GM19328 (cell line): ENCODE data around the gene HNRNPM.
"Not testable (repeated sequence)": the region's sequence is repeated elsewhere in the genome, so short reads cannot be mapped to it uniquely, and the experiment has no call there.

Experiments used
- ATAC-seq: cut with Tn5 transposase; IDR thresholded peaks from one replicate; pipeline ENCODE4 v1.9.1; 2021; ENCODE audit warnings: mild to moderate bottlenecking, moderate library complexity; ENCODE audit not compliant: unreplicated experiment

HNRNPM gene, protein sequence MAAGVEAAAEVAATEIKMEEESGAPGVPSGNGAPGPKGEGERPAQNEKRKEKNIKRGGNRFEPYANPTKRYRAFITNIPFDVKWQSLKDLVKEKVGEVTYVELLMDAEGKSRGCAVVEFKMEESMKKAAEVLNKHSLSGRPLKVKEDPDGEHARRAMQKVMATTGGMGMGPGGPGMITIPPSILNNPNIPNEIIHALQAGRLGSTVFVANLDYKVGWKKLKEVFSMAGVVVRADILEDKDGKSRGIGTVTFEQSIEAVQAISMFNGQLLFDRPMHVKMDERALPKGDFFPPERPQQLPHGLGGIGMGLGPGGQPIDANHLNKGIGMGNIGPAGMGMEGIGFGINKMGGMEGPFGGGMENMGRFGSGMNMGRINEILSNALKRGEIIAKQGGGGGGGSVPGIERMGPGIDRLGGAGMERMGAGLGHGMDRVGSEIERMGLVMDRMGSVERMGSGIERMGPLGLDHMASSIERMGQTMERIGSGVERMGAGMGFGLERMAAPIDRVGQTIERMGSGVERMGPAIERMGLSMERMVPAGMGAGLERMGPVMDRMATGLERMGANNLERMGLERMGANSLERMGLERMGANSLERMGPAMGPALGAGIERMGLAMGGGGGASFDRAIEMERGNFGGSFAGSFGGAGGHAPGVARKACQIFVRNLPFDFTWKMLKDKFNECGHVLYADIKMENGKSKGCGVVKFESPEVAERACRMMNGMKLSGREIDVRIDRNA

DNA sequence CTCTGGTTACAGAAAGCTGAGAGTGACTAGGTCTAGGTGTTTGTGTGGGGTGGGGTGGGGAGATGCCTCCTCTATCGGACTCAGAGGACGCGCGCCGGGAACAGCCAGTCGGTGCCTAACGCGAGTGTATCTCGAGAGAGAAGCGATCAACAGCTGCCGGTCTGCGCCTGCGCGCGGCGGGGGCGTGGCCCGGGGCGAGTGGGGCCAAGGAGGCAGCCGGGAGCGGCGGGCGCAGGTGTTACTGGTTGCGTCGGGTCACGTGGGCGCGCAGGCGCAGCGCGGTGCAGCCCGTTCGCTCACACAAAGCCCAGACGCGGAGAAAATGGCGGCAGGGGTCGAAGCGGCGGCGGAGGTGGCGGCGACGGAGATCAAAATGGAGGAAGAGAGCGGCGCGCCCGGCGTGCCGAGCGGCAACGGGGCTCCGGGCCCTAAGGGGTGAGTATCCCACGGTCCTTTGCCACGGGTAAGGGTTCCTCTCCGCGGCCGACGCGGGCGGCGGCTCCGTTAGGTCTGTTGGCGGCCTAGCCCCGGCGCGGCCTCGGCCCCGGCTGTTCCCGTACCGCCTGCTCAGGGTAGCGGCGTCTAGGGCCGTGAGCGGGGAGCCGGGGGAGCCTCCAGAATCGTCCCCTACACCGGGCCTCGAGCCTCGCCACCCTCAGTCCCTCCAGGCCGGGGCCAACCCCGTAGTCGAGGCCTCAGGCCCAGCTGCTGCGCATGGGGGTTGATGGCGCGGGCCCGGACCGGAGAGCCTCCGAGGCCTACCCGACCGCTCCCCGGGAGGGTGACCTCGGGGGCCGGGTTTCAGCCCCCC, at the start of gene HNRNPM:
Gene HNRNPM (plus strand): TSS at position 299 of the 811 bp plus-strand sequence. CDS start 24 bp downstream, at position 323.
- peak; percentile 89 for ATAC-seq

DNA sequence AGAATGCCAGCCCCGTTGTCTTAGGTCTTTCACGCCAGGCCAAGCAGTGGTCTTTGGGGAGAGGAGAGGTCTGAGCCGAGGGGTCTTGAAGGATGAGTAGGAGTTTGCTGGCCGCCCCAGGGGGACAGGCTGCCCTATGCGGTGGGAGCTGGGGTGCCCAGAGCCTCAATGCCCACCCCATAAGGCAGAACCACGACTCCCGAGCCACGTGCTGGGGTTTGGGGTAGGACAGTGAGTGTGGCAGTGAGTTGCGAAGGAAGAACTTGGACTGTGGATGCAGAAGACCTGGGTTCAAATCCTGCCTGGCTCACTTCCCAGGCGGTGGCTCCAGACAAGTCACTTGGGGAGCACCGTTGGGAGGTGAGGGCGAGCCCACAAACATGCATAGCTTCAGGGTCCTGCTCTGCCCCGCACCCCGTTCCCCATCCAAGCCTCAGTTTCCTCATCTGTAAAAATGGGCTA, 49.1 kb upstream of the HNRNPM start:
- no peak for ATAC-seq

DNA sequence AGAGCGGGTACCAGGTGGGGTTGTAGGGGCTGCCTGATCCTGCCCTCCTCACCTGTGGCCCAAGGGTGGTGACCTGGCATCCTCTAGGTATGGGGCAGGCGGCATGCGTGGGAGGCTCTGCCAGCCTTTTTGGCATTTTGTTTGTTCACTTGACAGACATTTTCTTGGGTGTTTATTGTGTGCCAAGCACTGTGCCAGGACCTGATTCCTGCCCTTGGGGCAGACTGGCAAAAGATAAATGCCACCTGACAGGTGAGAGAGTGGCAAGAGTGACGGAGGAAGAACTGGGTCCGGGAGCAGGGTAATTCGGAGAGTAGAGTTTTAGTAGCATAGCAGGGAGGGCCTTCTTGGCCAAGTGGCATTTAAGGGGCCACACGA, 48.6 kb upstream of the HNRNPM start:
- ATAC-seq: no peak

DNA sequence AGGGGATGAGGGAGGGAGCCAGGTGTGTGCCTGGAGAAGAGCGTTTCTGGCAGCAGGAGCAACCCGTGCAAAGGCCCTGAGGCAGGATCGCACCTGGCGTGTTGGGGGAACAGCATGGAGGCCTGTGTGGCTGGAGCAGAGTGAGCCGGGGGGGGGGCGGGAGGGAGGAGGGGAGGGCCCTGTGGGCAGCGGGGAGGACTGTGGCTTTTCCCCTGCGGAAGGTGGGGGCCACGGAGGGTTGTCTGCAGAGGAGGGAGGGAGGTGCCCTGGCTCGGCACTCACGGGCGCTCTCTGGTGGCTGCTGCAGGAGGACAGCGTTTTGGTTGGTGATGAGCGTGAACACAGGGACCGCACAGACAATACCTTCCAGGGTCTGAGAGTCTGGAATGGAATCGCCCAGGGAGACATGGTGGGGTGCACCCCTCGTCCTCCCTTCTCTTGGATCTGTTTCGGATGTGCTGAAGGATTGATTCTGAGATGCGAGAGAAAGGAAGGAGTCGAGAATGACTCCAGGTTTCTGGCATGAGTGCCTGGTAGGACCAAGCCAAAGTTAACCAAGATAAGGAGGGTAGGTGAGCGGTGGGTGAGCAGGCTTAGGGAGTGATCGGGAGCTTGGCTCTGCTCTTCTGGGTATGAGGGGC, 48.1 kb upstream of the HNRNPM start:
- no peak for ATAC-seq

DNA sequence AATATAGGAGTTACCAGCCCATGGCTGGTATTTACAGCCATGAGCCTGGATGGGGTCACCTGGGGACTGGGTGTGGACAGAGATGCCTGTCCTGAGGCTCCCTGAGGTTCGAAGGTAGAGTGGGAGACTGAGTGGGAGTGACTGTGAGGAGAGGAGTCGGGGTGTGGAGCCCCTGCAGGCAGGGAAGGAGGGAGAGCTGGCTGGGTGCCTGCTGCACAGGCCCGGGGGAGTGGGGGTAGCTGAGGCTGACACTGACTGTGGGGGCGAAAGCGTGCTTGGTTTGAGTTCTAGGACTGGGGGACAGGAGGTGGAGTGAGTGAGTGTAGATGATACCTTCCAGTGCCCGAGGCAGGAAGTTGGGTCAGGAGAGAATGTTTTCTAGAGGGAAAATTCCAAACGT, 47.5 kb upstream of the HNRNPM start:
- no peak for ATAC-seq

DNA sequence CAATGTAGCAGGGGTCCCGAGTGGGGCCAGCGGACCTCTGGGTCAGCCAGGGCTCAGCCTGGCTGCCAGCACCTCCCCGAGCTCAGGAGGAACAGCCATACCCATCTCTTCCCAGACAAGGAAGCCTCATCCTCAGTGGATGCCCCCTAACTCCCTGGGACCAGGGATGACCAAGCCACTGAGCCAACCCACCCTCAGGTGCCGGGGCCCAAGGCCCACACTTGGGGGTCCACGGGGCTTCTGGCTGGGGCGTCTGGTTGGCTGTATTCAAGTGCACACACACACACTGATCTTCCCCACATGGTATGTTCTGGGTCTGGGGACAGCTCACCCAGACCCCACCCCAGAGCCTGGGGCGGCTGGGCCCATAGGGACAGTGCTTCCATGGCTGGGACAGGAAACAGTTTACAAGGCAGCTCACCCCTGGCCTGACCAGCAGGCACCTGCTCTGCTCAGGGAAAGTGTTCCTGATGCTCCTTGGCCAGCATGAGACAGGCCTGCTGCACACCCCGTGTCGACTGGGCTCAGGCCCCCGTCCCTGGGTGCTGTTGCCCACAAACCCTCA, 46.9 kb upstream of the HNRNPM start:
- no peak for ATAC-seq

DNA sequence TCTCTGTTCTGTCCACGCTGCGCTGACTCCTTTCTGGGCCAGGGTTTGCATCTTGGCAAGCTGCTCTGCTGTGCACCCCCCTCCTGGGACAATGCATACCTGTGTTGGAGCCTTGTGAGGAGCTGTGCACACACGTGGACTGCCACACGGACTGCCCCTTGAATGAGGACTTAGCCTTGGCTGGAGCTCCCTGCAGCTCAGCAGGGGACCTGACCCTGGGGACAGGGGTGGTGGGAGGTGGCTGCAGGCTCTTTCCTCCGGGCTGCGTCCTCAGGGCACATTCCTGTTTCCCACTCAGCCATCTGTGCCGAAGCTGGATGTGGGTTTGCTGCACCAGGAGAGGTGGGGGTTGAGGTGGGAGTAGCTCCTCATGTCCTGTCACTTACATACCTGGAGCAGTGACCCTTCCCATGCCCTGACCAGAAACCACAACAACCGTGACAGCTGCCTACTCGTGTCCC, 46.4 kb upstream of the HNRNPM start:
- no peak for ATAC-seq

DNA sequence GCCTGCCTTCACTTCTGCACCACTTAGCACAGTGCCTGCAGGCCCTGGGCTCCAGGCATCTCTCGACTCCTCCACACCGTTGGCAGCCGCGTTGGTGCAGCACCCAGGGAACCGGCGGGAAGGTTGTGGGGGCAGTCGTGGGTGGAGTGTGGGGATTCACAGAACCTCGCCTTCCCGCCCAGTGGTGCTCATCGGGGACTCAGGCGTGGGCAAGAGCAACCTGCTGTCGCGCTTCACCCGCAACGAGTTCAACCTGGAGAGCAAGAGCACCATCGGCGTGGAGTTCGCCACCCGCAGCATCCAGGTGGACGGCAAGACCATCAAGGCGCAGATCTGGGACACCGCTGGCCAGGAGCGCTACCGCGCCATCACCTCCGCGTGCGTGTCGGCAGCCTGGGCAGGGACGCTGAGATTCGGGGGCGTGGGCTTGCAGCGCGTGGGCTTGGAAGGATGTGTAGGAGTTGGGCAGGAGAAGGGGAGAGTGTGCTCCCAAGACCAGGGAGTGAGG, 45.0 kb upstream of the HNRNPM start:
- no peak for ATAC-seq

DNA sequence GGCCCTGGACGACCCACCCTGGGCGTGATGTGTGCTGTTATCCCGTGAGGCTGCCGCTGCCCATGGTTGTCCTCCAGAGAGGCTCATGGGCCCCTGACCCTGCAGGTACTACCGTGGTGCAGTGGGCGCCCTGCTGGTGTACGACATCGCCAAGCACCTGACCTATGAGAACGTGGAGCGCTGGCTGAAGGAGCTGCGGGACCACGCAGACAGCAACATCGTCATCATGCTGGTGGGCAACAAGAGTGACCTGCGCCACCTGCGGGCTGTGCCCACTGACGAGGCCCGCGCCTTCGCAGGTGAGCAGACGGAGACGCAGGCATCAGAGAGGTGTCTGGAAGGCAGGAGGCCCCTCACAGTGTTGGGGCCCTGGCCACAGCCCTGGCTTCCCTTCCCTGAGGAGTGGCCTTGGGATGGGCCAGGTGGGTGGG, 42.8 kb upstream of the HNRNPM start:
- ATAC-seq: no peak

DNA sequence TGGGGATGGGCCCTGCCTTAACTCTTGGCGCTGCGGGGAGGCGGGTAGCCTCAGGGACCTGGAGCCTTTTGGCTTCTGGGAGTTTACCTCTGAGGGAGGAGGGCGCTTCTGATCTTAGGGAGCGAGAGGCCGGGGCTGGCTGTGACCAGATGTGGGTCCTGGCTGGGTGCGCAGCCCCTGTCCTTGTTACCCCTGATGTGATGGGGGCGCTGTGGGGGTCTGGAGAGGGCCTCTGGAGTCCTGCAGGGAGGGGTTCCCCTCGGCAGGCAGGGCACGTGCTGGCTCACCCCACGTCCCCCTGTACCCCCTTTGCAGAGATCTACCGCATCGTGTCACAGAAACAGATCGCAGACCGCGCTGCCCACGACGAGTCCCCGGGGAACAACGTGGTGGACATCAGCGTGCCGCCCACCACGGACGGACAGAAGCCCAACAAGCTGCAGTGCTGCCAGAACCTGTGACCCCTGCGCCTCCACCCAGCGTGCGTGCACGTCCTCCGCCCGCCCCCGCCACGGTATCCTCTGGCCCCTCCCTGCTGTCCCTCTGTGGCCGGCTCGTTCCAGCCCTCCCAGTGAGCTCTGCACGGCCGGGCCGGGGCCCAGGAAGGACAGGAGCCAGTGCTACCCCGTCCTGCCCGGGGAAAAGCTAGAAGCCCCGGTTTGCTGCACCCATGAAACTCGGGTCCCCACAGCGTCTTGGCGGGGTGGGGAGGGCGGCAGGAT, 41.5 kb upstream of the HNRNPM start:
- no peak for ATAC-seq

DNA sequence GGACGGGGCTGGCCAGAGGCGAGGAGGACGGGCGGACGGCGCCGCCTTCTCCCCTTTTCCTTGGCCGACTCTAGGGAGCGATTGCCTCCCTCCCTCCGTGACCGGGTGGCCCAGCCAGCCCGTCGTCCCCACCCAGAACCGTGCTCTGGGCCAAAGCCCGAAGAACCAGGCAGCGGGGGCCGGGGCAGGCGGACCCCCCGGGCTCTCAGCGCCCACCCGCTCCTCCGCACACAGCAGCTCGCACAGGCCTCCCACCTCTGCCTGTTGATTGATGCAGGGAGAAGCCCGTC, 41.0 kb upstream of the HNRNPM start:
- ATAC-seq: no peak

DNA sequence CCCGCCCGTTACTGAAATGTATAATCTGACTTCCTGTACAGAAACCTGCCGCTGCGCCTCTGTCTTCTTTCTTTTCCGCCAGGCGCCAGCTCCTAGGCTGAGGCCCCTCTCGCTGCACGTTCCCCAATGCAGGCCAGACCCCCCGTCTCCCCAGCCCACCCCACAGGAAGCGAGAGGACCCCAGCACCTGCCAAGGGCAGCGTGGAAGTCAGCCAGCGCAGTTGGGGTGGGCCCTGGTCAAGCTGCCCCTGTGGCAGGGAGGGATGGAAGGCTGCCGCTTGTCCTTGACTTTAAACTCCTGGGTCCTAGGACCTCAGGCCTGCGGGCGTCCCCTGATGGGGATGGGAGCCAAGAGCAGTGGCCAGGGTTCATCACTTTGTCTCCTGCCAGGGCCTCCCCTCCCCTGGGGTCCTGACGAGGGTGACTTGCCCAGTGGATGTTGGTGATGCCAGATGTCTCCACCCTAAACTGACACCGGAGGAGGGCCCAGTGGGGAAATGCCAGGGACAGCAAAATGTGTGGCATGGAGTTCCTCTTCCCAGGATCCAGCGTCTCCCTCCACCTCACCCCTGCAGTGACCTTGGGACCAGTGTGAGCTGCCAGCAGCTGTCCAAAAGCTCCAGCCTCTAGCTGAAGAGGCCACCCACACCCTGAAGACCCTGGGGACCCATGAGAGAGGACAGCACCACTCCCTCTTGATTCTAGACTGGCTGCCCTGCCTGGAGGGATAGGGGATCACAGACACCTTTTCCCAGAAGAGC, 40.2 kb upstream of the HNRNPM start:
- ATAC-seq: no peak

DNA sequence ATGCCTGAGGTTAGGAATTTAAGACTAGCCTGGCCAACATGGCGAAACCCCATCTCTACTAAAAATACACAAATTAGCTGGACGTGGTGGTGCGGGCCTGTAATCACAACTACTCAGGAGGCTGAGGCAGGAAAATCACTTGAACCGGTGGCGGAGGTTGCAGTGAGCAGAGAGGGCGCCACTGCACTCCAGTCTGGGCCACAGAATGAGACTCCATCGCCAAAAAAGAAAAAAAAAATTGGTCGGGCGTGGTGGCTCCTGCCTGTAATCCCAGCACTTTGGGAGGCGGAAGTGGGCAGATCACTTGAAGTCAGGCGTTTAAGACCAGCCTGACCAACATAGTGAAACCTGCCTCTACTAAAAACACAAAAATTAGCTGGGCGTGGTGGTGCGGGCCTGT, 34.1 kb upstream of the HNRNPM start:
- not testable (repeated sequence) for ATAC-seq

DNA sequence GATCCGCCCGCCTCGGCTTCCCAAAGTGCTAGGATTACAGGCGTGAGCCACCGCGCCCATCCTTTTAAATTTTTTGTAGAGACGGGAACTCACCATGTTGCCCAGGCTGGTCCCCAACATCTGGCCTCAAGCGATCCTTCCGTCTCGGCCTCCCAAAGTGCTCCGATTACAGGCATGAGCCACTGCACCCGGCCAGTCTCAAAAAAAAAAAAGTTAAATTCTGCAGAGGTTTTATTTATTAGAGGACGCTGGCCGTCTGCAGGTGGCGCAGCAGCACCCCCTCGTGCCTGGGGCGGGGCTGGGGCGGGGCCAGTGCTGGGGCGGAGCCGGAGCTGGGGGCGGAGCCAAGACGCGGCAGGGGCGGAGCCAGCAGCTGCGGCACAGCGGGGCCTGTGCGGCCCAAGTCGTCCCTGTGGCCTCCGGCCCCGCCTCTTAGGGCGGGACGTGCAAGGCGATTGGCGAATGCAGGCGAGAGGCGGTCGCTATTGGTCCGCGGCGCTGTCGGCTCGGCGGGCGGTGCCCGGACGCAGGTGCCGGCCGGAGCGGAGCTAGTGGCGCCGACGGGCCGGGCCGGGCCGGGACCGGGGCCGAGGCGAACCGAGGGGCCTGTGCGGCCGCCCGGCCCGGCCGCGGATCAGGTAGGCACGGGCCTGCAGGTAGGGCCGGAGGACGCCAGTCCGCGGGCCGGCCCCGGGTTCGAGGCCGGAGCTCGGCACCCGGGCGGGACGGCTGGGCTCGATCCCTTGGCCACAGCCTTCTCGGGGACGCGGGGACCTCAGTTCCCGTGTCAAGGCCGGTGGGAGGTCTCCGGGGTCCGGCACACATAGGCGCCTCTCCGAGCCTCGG, 31.8 kb upstream of the HNRNPM start, which contains the start of gene MARCHF2:
Gene MARCHF2 (plus strand): TSS at position 523 of the 846 bp plus-strand sequence. CDS start 8,536 bp downstream, outside the sequence.
- peak; percentile 99 for ATAC-seq

DNA sequence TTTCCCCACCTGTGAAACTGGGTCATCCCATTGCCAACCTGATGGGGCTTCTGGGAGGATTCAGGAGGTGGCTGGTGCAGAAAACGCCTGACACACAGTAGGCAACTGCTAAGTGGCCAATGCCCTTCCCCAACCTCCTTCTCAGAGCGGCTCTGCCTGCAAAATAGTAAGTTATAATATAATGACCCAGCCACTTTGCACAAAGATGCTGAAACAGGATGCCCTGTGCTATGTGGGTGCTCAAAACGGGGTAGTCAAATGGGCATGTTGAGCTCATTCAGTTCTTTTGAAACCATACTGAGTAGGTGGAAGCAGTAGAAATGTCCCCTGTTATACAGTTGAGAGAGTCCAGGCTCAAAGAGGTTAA, 31.2 kb upstream of the HNRNPM start:
- ATAC-seq: peak; percentile 1

DNA sequence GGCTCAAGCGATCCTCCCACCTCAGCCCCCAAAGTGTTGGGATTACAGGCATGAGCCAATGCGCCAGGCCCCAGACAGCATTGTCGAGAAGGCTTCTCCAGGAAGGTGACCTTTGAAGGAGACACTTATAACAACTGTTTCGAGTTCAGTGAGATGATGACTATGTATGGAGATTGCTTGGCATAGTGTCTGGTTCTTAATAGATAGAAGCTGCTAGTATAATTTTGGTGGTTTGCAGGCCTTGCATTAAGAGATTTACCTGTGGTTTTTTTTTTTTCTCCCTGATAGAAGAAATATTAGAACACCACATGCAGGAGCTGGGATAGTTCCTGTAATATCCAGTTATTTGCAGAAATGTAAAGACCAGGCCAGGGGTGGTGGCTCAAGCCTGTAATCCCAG, 28.0 kb upstream of the HNRNPM start:
- ATAC-seq: no peak

DNA sequence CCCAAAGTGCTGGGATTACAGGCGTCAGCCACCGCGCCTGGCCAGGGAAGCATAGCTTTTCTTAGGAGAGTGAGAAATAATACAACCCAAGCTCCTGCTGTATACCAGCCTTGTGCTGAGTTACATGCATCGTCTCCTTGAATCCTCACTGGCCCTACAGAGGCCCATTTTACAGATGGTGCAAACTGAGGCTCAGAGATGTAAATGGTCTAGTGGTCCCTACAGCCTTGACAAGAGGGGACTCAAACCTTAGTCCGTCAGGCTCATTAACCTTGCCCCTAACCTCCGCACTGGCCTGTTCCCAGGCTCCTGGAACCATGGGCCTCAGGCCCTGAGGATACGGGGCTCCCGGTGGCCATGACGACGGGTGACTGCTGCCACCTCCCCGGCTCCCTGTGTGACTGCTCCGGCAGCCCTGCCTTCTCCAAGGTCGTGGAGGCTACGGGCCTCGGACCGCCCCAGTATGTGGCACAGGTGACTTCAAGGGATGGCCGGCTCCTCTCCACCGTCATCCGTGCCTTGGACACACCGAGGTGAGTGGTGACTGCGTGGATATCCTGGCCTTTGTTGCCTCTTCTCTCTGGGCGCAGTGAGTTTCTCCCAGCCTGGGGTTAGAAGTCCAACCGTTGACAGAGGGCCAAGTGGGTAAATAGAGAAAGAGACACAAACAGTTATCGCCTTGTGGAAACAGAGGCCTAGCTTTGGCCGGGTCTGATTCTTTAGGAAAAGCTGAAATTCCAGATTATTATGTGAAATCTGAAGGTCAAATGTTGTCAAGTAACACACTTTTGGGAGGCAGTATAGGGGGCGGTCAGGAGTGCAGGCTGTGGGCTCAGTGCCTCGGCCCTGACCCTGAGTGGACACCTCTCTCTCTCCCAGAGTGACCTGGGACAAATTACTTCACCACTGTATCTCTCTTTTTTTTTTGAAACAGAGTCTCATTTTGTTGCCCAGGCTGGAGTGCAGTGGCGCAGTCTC, 23.0 kb upstream of the HNRNPM start:
- no peak for ATAC-seq
